GM20000 (cell line): ENCODE measurements around the gene GPHB5.

Source experiments
- DNase-seq: peaks from one replicate; pipeline ENCODE4 v3.0.0; 2012; ENCODE audit warnings: low spot score
- CTCF ChIP-seq: IDR thresholded peaks from 2 replicates; pipeline ENCODE4 v1.5.1; 2012; ENCODE audit warnings: mild to moderate bottlenecking, control low read depth; ENCODE audit errors: extremely low read depth, missing control alignments

GPHB5 gene

DNA sequence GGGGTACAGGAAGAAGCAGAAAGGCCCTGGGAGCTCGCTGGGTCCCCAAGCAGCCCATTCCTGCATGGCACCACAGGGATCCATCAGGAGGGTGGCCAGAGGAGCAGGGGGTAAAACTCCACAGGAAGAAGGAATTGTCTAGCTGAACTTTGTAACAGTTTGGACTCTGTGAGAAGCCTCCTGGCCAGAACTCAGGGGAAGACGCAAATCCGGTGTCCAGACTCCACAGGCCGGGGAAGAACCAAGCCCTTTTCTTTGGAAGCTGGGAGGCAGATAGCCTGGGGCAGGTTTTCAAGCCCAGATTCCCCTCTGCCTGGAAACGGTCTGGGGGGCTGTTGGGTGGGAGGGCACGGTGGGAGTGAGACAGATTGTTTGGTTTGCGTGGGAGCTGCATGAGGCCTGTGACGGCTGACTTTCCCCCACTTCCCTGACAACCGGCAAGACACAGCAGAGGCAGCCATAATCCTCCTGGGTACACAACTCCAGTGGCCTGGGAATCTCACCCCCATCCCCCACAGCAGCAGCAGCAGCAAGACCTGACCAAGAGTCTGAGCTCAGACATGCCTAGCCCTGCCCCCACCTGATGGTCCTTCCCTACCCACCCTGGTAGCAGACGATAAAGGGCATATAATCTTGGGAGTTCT lies 16.7 kb downstream of the GPHB5 start:
- no peak for DNase-seq
- TF ChIP-seq CTCF, result no peak

- no peak for TF ChIP-seq CTCF
- no peak for DNase-seq
Observed at GRCh38 chr14:63300854-63301253, 17.9 kb downstream of the GPHB5 start.

GRCh38 chr14:63299351-63300110 lies 19.2 kb downstream of the GPHB5 start:
- TF ChIP-seq CTCF, result no peak
- DNase-seq, result no peak

GRCh38 chr14:63297372-63298063 lies 21.2 kb downstream of the GPHB5 start:
- no peak for DNase-seq
- no peak for TF ChIP-seq CTCF

DNA sequence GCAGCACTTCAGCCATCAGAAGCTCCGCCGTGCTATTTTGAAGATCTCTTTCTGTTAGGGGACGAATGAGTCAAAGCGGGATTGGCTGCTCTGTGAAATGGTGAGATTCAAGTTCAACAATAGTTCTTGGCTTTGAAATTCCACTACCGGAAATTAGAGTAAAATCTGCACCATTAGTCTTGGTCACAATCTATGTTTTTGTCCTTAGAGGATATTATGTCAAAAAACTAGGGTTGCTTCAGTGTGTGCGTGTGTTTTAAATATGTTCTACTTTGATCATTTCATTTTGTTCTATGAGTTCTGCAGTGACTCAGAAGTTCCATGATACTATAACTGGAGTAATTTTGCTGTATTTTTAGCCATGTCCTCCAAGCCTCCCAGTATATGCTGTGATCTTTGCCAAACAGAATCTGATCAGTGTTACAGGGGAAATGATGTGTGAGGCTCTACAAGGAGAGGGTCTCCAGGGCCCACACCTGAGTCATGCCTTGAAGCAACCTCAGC lies 22.6 kb downstream of the GPHB5 start:
- no peak for TF ChIP-seq CTCF
- no peak for DNase-seq

DNA sequence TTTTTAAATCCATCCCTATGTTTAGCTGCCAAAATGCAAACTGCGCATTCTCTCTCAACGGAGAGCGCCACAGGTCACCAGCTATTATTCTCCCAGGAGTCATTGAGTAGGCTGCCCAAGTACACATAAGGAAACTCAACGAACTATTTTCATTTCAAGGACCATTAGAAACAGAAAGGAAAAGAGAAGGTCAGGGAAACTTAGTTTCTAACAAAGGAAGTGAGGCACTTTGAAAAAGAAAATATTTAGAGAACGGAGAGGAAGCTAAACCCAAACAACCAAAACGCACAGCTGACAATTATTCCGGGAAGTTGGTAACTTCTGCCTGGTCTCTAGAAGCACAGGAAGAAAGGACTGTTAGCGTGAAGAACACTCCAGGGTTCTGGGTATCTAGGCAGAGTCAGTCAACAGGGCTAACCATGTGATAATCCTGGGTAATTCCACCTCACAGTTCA lies 23.5 kb downstream of the GPHB5 start:
- no peak for TF ChIP-seq CTCF
- DNase-seq, result no peak

- DNase-seq, result no peak
- TF ChIP-seq CTCF, result no peak
Observed at GRCh38 chr14:63292805-63293204, 25.9 kb downstream of the GPHB5 start.
